ENCODE results near the gene ADAP2.
A peak's percentile ranks its signal among the peaks of the same experiment; 100 is the strongest.
"Not testable (repeated sequence)": the region's sequence is repeated elsewhere in the genome, so short reads cannot be mapped to it uniquely, and the experiment has no call there.

ADAP2 gene

DNA sequence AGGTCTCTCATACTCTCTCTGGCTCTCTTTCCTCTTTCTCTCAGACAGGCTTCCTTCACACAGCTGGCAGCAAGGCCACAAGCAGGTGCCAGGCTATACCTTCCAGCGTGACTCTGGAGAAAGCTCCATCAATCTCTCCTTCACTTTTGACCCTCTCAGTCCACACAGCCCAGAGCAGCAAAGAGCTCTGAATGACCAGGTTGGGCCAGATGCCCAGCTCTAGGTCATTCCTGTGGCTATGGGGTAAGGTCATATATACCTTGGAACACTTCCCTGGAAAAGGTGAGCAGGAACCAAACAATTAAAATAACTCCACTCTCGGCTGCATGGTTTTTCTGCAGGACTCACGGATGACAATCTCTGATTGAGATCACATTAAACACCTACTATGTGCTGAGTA lies 8.8 kb downstream of the ADAP2 start:
- DNase-seq: no peak

- DNase-seq: not testable (repeated sequence)
Measured at GRCh38 chr17:30931582-30931981, 9.8 kb downstream of the ADAP2 start.

DNA sequence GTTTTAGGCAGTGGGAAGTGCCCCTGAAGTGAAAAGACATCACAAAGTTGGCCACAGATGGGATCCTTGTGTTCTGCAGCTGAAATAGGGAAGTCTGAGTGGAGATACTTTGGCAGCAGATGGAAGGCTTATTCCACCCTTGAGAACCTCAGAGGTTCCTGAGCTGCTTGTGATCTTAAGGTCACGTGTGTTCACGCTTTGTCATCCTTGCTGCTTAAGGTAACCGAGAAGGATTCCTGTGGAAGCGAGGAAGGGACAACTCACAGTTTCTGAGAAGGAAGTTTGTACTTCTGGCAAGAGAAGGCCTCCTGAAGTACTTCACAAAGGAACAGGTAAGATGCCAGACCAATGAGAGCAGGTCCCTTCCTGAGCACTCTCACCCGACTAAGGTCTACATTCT lies 12.2 kb downstream of the ADAP2 start:
- no peak for DNase-seq

DNA sequence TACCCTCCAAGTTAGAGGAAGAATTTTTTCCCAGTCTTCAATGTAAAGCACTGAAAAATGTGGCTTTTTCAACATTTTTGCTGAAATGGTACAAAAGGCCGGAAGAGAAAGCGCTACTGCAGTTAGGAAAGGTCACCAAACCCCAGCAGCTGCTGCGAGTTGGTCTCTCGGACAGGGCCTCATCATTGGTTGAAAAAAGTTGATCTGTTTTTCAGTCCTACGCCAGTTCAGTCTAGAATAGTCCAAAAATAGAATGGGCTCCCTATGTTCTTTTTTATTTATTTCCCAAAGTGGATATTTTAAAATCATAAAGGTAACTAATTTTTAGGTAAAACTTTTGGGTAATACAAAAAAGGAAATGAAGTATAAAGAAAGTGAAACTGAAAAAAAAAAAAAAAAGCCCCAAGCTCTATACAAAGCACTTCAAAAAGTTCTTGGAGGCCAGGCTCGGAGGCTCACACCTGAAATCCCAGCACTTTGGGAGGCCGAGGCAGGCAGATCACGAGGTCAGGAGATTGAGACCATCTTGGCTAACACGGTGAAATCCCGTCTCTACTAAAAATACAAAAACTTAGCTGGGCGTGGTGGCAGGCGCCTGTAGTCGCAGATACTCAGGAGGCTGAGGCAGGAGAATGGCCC lies 17.4 kb downstream of the ADAP2 start:
- no peak for DNase-seq

DNA sequence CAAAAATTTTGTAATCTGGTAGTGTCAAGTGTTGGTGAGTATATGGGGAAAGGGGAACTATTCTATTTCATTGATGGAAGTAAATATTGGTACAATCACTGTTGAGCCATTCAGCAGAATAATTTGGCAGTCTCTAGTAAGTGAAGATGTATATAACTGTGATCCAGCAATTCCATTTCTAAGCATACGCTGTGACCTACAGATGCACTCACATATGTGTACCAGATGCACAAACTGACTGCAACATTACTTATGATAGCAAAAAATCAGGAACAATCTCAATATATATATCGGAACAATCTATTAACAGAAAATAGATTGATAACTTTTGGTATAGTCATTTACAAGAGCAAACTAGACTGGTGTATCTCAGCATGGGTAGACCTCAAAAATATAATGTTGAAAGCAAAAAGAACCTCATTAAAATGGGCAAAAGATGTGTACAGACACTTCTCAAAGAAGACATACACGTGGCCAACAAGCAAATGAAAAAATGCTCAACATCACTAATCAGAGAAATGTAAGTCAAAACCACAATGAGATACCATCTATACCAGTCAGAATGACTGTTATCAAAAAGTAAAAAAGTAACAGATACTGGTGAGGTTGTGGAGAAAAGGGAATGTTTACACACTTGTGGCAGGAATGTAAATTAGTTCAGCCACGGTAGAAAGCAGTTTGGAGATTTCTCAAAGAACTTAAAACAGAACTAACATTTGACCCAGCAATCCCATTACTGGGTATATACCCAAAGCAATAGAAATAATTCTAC lies 20.7 kb downstream of the ADAP2 start:
- DNase-seq: no peak

DNA sequence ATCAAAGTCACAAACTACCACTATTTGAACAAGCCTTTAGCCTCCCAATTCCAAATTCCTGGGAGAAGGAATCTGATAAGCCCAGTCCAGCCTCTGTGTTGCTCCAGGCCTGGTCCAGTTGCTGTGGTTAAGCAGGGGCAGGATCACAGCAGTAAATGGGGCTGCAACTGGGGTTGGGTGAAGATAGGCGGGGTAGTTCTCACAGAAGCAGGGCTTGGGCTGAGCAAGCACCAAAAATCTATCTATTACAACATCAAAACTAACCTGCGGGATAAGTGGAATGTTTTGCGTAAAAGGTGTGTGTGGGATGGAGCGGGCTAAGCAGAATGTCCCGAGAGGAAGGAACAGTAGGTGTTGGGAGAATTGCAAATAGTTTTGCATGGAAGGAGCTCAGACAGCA lies 26.1 kb downstream of the ADAP2 start:
- DNase-seq: no peak

- no peak for DNase-seq
Measured at GRCh38 chr17:30950189-30950588, 28.4 kb downstream of the ADAP2 start.

DNA sequence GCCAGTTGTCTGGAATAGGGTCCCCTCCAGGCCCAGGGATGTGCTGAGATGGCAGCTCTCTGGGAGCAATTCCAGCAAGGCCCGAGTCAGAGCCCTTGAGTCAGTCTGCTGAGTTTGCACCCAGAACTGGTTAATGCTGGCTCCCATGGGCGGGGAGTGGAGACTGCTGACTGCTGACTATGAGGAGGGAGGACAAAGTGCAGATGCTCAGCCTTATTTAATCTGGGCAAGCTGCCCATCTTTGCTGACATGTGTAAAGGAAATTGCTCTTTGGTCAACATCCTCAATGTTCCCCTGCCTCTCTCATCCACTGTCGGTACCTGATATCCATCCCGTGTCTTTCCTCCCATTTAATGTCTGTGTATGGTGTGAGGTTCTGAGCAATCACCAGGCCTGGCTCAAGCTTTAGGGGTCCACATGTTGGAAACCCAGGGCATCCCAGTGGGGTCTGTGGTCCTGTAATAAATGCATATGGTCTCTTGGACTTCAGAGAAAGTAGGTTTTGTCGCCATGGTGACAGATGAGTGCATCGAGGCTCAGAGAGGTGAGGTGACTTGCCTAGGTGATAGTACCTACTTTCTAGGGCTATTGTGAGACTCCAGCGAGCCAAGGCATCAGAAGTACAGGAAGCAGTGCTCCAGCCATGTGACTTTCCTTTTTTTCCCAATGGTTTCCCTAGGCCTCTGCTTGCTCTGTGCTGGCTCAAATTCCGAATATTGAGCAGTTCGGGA lies 29.1 kb downstream of the ADAP2 start:
- DNase-seq: peak; percentile 19

DNA sequence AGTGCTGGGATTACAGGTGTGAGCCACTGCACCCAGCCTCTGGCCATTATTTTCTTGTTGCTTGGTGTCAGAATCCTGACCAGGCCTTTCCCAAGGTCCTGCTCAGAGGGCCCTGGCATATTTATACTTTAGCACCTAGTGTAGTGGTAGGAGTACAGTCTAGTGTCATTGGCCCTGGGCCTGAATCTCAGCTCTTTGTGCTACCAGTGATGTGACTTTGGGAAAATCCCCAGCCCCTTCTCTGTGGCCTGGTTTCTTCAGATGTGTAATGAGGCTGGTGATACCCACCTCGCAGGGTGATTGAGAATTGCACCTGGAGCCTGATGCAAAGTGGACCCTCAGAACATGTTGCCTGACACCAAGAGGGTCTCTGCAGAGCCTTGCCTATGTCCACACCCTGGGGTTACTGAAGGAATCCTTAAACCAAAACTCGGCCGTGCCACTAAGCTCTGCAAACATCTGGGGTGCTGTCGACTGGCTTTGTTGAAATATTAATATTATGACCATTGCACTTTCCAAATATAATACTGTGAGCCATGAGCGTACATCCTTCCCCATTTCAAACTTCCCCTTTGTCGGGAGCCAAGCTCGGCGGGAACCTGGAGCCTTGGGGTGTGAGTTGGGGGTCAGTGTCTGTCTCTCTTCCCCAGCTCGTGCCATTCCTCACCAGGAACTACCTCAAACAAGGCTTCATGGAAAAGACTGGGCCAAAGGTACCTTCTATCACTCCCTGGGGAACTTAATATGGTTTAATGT lies 31.1 kb downstream of the ADAP2 start:
- no peak for DNase-seq

GRCh38 chr17:30954046-30954830 lies 32.5 kb downstream of the ADAP2 start:
- DNase-seq: no peak

GRCh38 chr17:30956764-30957374 lies 35.1 kb downstream of the ADAP2 start:
- DNase-seq: no peak

GRCh38 chr17:30957741-30958140 lies 36.0 kb downstream of the ADAP2 start:
- no peak for DNase-seq

DNA sequence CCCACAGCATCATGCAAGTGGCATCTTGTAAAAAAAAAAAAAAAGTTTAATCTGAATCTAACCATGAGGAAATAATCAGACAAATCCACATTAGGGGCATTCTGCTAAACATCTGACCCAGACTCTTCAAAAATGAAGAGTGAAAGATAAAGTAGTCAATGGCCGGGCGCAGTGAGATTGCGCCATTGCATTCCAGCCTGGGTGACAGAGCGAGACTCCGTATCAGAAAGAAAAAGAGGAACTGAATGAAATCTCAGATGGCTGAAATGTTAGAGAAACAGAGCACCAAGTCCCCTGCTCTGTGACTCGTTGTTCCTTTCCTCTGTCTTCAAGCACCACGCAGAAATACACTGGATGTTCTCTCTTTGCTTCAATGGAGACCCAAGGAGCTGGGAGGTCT lies 36.4 kb downstream of the ADAP2 start:
- no peak for DNase-seq

GRCh38 chr17:30961209-30962188 lies 39.8 kb downstream of the ADAP2 start:
- no peak for DNase-seq

DNA sequence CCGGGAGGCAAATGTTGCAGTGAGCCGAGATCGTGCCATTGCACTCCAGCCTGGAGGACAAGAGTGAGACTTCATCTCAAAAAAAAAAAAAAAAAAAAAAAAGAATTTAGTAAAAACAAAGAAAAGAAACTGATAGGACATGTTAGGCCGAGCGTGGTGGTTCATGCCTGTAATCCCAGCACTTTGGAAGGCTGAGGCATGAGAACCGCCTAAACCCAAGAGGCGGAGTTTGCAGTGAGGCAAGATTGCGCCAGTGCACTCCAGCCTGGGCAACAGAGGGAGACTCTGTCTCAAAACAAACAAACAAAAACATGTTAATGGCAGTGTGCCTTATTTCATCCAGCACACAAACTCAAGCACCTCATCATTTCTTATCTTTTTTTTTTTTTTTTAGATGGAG lies 42.6 kb downstream of the ADAP2 start:
- DNase-seq: not testable (repeated sequence)

DNA sequence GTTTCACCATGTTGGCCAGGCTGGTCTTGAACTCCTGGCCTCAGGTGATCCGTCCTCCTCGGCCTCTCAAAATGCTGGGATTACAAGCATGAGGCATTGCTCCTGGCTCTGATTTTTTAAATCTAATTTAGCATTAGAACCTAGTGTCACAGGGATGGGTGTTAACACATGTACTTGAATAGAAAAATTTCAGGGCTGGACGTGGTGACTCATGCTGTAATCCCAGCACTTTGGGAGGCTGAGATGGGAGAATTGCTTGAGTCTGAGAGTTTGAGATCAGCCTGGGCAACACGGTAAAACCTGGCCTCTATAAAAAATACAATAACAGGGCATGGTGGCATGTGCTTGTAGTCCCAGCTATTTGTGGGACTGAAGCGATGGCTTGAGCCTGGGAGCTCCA lies 43.1 kb downstream of the ADAP2 start:
- DNase-seq: no peak

DNA sequence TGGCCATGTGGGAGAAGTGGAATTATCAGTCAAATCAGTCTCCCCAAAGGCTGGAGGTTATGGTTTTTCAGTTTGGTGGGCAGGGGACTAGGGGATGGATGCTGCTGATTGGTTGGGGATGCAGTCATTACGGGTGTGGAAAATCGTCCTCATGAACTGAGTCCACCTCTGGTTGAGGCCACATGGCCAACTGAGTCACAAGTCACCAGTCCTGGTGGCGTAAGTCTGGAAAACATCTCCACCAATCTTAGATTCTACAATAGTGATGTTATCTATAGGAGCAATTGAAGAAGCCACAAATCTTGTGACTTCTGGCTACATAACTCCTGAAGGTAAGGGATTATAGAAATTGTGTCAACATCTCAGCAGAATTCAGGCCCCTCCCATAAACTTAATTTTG lies 43.9 kb downstream of the ADAP2 start:
- no peak for DNase-seq

DNA sequence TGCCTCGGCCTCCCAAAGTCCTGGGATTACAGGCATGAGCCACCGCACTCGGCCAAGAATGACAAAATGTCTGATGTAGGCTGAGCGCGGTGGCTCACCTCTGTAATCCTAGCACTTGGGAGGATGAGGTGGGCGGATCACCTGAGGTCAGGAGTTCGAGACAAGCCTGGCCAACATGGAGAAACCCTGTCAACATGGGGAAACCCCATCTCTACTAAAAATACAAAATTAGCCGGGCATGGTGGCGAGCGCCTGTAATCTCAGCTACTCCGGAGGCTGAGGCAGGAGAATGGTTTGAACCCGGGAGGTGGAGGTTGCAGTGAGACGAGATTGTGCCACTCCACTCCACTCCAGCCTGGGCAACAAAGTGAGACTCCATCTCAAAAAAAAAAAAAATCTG lies 46.2 kb downstream of the ADAP2 start:
- DNase-seq: not testable (repeated sequence)

- DNase-seq: peak; percentile 83
Measured at GRCh38 chr17:30969989-30970830, 48.5 kb downstream of the ADAP2 start.
